Left kidney (tissue), 8 donors: ENCODE results near the gene KPRP. TPM values are rescaled to one million over a fixed set of nuclear protein-coding genes. Genes with fewer than 3 reads are reported as not detected.

Experiments
- DNase-seq: peaks from one replicate; pipeline ENCODE4 v3.0.0-alpha.2; 2013
- long read RNA-seq, 8 donors: transcript quantifications; one replicate each; lab custom pipeline, GENCODE V29; 2026
- polyA plus RNA-seq: library from polyadenylated mRNA; unstranded; fragments of 120-200 nt; gene quantifications from one replicate; pipeline ENCODE4 v1.2.1, GENCODE V29; 2013; ENCODE audit not compliant: insufficient read length

Gene KPRP
- not detected for polyA plus RNA-seq
- long read RNA-seq, donor 1, result 0 reads
- long read RNA-seq, donor 2, result 0 reads
- long read RNA-seq, donor 3, result 0 reads
- long read RNA-seq, donor 4, result 0 reads
- long read RNA-seq, donor 5, result 0 reads
- long read RNA-seq, donor 6, result 0 reads
- long read RNA-seq, donor 7, result 0 reads
- long read RNA-seq, donor 8, result 0 reads

DNA sequence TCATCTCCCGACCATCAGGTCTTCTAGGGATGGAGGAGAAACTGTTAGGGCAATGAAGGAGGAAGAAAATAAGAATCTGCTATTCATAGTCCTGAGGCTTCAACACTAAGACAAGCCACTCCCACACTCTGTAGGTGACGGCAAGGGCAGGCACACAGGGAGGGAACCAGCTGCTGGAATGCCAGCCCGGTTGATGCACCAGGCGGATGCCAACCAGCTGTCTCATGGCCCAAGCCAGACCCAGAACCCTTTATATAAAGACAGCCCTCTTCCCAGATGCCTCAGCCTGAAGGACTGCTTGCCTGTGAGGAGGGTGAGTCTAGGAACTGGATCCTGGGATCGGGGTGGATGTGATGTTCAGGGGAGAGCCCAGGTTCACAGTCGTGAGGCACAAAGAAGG lies at the start of gene KPRP:
Gene KPRP (plus strand): TSS at position 279 of the 400 bp plus-strand sequence. CDS start 1,564 bp downstream, outside the sequence.
- DNase-seq, result no peak

- no peak for DNase-seq
Measured at GRCh38 chr1:152718238-152718637, 39.6 kb upstream of the KPRP start.

DNA sequence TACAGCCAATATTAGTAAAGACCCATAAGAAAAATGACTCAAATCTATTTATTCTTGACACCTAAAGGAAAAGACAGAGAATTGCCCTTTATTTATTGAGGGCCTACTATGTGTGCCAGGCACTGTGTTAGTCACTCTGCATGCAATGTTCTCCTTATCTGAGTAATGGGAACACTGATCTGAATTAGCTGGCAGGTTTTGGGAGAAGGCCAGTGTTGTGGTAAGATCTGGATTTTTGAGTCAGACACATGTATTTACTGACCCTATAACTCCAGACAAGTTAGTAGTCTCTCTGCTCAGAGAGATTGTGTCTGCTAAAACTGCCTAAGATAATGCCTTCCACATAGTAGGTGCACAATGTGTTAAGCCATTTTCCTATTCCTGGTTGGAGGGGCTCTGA lies 32.6 kb upstream of the KPRP start:
- DNase-seq, result no peak

- DNase-seq, result no peak
Measured at GRCh38 chr1:152728986-152729385, 28.8 kb upstream of the KPRP start.

DNA sequence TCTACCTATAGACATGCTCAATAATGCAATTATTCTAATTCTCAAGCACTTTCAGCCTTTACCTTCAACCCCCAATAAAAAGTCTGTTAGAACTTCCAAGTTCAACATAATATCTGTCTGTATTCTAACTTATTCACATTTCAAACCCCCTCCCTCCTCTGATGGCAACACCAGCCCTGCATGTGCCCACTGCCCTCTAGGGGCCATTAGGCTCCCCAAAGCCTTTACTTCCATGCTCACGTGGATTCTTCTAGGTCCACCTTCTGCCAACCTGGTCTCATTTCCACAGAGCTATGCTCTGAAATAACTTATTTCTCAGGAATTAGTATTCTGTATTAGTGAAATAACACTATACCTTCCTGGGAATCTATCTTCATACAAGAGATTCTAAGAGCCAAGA lies 22.2 kb upstream of the KPRP start:
- DNase-seq, result no peak

- no peak for DNase-seq
Measured at GRCh38 chr1:152737997-152738396, 19.8 kb upstream of the KPRP start.

- no peak for DNase-seq
Measured at GRCh38 chr1:152739841-152740240, 18.0 kb upstream of the KPRP start.

GRCh38 chr1:152741656-152742055 lies 16.2 kb upstream of the KPRP start:
- DNase-seq, result no peak

GRCh38 chr1:152743371-152744145 lies 14.3 kb upstream of the KPRP start:
- no peak for DNase-seq

DNA sequence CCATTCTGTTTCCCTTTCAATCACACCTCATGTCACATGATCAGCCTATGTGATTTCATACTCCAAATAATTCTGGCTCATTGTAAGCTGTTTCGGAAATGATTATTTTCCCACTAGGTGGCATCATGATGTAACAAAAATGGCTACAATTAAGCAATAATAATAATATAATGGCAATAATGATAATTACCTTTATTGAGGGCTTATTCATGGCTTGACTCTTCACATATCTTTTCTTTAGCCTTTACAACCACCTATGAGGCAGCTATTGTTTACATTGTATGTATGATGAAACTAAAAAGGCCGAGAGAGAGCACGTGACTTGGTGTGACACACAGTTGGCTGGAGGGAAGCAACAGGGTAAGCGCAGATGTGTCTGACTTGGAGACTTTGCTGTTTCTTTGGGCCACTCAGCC lies 12.5 kb upstream of the KPRP start:
- DNase-seq, result no peak

DNA sequence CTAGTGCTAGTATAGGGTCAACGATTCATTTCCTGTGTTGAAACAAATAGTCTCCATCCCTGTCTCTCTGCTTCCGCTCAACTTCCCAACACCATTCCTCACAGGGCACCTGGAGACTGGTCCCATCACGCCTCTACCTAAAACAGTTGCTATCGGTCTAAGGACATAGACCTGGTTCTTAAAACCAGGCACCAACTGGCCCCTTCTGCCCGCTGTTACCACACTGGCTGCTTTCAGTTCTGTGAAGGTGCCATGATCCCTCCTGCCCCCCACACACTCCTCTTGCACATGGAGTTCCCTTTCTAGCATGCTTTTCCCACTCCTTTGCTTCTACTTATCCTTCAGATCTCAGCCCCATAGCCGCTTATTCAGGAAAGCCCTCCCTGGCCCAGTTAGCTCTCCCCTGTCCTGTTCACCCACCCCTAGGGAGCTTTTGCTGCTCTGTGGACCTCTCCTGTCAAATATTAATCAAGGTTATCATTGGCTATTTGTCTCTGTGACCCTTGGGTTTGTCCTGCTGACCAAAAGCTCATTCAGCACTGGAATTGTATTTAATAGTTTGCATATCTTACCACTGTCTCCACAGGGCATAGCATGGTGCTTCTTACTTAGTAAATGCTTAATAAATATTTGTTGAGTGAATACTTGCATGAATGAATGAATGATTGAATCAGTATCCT lies 11.9 kb upstream of the KPRP start:
- DNase-seq, result no peak

DNA sequence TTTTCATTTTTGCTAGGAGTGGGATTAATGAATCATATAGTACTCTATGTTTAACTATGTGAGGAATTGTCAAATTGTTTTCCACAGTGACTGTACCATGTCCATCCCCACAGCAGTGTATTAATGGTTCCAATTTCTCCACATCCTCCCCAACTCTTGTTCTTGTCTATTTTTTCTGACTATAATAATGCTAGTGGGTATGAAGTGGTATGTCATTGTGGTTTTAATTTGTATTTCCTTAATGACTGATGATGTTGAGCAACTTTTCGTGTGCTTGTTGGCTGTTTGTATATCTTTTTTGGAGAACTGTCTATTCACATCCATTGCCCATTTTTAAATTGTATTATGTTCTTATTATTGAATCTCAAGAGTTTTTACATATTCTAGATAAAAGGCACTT lies 10.0 kb upstream of the KPRP start:
- no peak for DNase-seq

GRCh38 chr1:152752225-152752624 lies 5.6 kb upstream of the KPRP start:
- DNase-seq, result no peak

- DNase-seq, result no peak
Measured at GRCh38 chr1:152753586-152753985, 4.2 kb upstream of the KPRP start.

DNA sequence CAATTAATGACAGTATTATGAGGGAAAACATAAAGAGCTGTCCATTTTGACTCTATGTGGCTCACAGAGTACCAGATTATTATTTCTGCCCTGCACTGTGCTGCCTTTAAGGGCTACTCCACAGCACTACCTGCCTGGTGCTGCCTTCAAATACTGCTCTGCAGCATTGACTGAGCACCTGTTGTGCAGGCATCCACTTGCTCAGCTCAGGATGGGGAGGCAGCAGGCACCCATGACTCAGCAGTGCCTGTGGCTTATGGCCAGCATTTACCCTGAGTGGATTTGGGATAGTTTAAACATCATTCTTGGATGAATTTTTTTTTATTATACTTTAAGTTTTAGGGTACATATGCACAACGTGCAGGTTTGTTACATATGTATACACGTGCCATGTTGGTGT lies 953 bp upstream of the KPRP start:
- DNase-seq, result no peak

DNA sequence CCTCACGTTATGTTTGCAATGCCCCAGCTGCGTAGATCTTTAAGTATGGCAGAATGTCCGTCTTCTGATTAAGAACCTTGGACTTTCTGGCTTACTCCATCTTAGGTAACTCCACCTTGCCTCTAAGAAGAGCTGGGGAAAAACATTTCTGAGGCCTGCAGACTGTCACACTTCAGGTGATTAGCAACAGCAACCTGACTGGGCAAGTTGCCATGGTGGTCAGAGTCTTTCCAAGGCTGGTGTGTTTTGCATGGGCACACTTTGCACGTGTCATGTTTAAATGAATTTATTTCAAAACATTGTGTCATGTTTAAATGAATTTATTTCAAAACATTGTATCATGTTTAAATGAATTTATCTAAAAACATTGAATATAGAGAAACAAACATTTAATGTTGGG lies 811 bp downstream of the KPRP start:
- no peak for DNase-seq

DNA sequence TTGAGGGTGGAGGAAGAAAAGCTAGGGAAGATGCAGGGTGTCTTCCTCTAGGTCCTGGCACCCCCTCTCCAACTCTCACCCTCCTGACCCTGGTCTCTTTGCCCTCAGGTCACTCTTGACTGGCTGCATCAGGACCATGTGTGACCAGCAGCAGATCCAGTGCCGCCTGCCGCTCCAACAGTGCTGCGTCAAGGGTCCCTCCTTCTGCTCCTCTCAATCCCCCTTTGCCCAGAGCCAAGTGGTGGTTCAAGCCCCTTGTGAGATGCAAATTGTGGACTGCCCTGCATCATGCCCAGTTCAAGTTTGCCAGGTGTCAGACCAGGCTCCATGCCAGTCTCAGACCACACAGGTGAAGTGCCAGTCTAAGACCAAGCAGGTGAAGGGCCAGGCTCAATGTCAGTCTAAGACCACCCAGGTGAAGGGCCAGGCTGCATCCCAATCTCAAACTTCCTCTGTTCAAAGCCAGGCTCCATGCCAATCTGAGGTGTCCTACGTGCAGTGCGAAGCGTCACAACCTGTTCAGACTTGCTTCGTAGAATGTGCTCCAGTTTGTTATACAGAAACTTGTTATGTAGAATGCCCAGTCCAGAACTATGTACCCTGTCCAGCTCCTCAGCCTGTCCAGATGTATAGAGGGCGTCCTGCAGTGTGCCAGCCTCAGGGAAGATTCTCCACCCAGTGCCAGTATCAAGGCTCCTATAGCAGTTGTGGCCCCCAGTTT lies 1.8 kb downstream of the KPRP start:
- no peak for DNase-seq

GRCh38 chr1:152760551-152761190 lies 2.8 kb downstream of the KPRP start:
- DNase-seq, result no peak

- DNase-seq, result no peak
Measured at GRCh38 chr1:152761609-152762213, 3.9 kb downstream of the KPRP start.

GRCh38 chr1:152768847-152769533 lies 11.2 kb downstream of the KPRP start:
- no peak for DNase-seq

DNA sequence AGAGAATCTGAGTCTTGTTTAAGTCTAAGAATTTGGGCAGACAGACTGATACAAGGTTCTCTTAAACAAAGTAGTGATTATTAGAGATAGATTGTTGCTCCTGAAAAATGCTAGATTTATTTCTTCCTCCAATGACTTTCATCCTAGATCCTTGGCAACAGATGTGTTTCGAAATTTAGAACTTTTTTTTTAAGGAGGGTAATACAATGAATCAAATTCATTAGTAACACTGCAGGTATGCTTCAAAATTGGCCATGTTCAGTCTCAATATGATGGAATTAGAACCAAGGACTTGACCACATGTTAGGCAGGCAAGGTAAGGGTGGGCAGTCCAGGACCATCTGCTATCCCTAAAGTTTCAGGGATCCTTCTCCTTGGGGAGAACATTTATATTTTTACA lies 12.6 kb downstream of the KPRP start:
- no peak for DNase-seq
